Measurements from ENCODE around the gene ZBTB44.

Gene ZBTB44

GRCh38 chr11:130308059-130308458 is 6.7 kb downstream of the ZBTB44 start:
- H4K20me1 ChIP-seq (ENCODE audit: insufficient read depth, low read length): peaks cover 66% of the 10 kb centered on the region
- no peak overlapping the region for H3K9ac ChIP-seq (ENCODE audit: low read depth, low read length)
- peaks cover 34% of the 10 kb centered on the region for H3K36me3 ChIP-seq (ENCODE audit: insufficient read depth, low read length)
- DNase-seq (no peak), ATAC-seq (ENCODE audit: insufficient read depth, low read depth) (no peak)
- H3K27ac ChIP-seq (ENCODE audit: low read length): no peak overlapping the region
- H3K4me3 ChIP-seq (ENCODE audit: low read depth in 1 of 2, low read length in 2 of 2): no peak overlapping the region
- H2AFZ ChIP-seq (ENCODE audit: low read depth, low read length): no peak overlapping the region
- no peak overlapping the region for H3K4me2 ChIP-seq (ENCODE audit: insufficient read depth, low read length)
- no peaks in the 10 kb centered on the region for H3K27me3 ChIP-seq (ENCODE audit: insufficient read depth, low read length, poor library complexity)
- TF ChIP-seq, protein P1, sequence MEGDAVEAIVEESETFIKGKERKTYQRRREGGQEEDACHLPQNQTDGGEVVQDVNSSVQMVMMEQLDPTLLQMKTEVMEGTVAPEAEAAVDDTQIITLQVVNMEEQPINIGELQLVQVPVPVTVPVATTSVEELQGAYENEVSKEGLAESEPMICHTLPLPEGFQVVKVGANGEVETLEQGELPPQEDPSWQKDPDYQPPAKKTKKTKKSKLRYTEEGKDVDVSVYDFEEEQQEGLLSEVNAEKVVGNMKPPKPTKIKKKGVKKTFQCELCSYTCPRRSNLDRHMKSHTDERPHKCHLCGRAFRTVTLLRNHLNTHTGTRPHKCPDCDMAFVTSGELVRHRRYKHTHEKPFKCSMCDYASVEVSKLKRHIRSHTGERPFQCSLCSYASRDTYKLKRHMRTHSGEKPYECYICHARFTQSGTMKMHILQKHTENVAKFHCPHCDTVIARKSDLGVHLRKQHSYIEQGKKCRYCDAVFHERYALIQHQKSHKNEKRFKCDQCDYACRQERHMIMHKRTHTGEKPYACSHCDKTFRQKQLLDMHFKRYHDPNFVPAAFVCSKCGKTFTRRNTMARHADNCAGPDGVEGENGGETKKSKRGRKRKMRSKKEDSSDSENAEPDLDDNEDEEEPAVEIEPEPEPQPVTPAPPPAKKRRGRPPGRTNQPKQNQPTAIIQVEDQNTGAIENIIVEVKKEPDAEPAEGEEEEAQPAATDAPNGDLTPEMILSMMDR (IDR thresholded peaks at IDR 0.05; ENCODE audit: borderline replicate concordance, extremely low read depth, low read length, poor library complexity, severe bottlenecking): no peak
- no peak for TF ChIP-seq EZH2 (IDR thresholded peaks at IDR 0.05; ENCODE audit: borderline replicate concordance, low read depth, low read length, severe bottlenecking)
- peaks cover 2% of the 10 kb centered on the region for H3K9me3 ChIP-seq (ENCODE audit: insufficient read depth, low read length, severe bottlenecking)
- H3K4me1 ChIP-seq (ENCODE audit: insufficient read depth, low read length): peaks cover 59% of the 10 kb centered on the region
- peaks cover 100% of the 10 kb centered on the region for H3K79me2 ChIP-seq (ENCODE audit: insufficient read depth, low read length)

DNA sequence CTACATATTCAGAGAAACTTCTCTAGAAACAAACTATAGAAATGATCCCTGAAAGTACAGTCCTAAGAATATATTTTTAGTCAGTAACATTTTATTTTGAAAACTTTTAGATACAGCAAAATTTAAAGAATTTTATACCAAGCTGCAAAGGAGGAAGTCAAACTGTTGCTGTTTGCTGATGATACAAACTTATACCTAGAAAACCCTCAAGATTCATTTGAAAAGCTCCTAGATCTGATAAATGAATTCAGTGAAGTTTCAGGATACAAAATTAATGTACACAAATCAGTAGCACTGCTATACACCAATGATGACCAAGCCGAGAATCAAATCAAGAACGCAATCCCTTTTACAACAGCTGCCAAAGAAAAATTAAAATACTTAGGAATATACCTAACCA is 10.1 kb downstream of the ZBTB44 start:
- ATAC-seq (ENCODE audit: insufficient read depth, low read depth) (no peak), DNase-seq (no peak)
- Histone ChIP-seq H3K36me3 (ENCODE audit: insufficient read depth, low read length) (peaks cover 29% of the 10 kb centered on the region), H3K9ac (ENCODE audit: low read depth, low read length) (no peak overlapping the region), H3K4me1 (ENCODE audit: insufficient read depth, low read length) (peaks cover 34% of the 10 kb centered on the region), H4K20me1 (ENCODE audit: insufficient read depth, low read length) (peaks cover 66% of the 10 kb centered on the region), H3K27me3 (ENCODE audit: insufficient read depth, low read length, poor library complexity) (no peaks in the 10 kb centered on the region), H3K79me2 (ENCODE audit: insufficient read depth, low read length) (peaks cover 100% of the 10 kb centered on the region), H3K4me2 (ENCODE audit: insufficient read depth, low read length) (0 out of 2 replicates have a peak overlapping the region, but pooled peaks have one; percentile 35), H2AFZ (ENCODE audit: low read depth, low read length) (no peak overlapping the region), H3K27ac (ENCODE audit: low read length) (no peak overlapping the region), H3K4me3 (ENCODE audit: low read depth in 1 of 2, low read length in 2 of 2) (no peak overlapping the region), H3K9me3 (ENCODE audit: insufficient read depth, low read length, severe bottlenecking) (peaks cover 2% of the 10 kb centered on the region)
- TF ChIP-seq EZH2 (IDR thresholded peaks at IDR 0.05; ENCODE audit: borderline replicate concordance, low read depth, low read length, severe bottlenecking): no peak
- TF ChIP-seq, protein P1 (IDR thresholded peaks at IDR 0.05; ENCODE audit: borderline replicate concordance, extremely low read depth, low read length, poor library complexity, severe bottlenecking): no peak

GRCh38 chr11:130301002-130301401 is 13.7 kb downstream of the ZBTB44 start:
- peaks cover 64% of the 10 kb centered on the region for H4K20me1 ChIP-seq (ENCODE audit: insufficient read depth, low read length)
- no peak overlapping the region for H3K27ac ChIP-seq (ENCODE audit: low read length)
- DNase-seq (no peak), ATAC-seq (ENCODE audit: insufficient read depth, low read depth) (no peak)
- H3K4me2 ChIP-seq (ENCODE audit: insufficient read depth, low read length): no peak overlapping the region
- H3K4me3 ChIP-seq (ENCODE audit: low read depth in 1 of 2, low read length in 2 of 2): no peak overlapping the region
- peaks cover 16% of the 10 kb centered on the region for H3K36me3 ChIP-seq (ENCODE audit: insufficient read depth, low read length)
- peaks cover 100% of the 10 kb centered on the region for H3K79me2 ChIP-seq (ENCODE audit: insufficient read depth, low read length)
- no peaks in the 10 kb centered on the region for H3K27me3 ChIP-seq (ENCODE audit: insufficient read depth, low read length, poor library complexity)
- TF ChIP-seq, protein P1 (IDR thresholded peaks at IDR 0.05; ENCODE audit: borderline replicate concordance, extremely low read depth, low read length, poor library complexity, severe bottlenecking): no peak
- TF ChIP-seq EZH2 (IDR thresholded peaks at IDR 0.05; ENCODE audit: borderline replicate concordance, low read depth, low read length, severe bottlenecking): no peak
- H3K4me1 ChIP-seq (ENCODE audit: insufficient read depth, low read length): peaks cover 18% of the 10 kb centered on the region
- H3K9me3 ChIP-seq (ENCODE audit: insufficient read depth, low read length, severe bottlenecking): no peaks in the 10 kb centered on the region
- no peak overlapping the region for H2AFZ ChIP-seq (ENCODE audit: low read depth, low read length)
- H3K9ac ChIP-seq (ENCODE audit: low read depth, low read length): no peak overlapping the region

- Histone ChIP-seq H3K36me3 (ENCODE audit: insufficient read depth, low read length) (peaks cover 16% of the 10 kb centered on the region), H3K4me3 (ENCODE audit: low read depth in 1 of 2, low read length in 2 of 2) (no peak overlapping the region), H3K27me3 (ENCODE audit: insufficient read depth, low read length, poor library complexity) (no peaks in the 10 kb centered on the region), H3K27ac (ENCODE audit: low read length) (no peak overlapping the region), H3K9ac (ENCODE audit: low read depth, low read length) (no peak overlapping the region), H3K4me1 (ENCODE audit: insufficient read depth, low read length) (peaks cover 13% of the 10 kb centered on the region), H3K79me2 (ENCODE audit: insufficient read depth, low read length) (peaks cover 100% of the 10 kb centered on the region), H3K4me2 (ENCODE audit: insufficient read depth, low read length) (no peak overlapping the region), H4K20me1 (ENCODE audit: insufficient read depth, low read length) (peaks cover 67% of the 10 kb centered on the region), H2AFZ (ENCODE audit: low read depth, low read length) (no peak overlapping the region), H3K9me3 (ENCODE audit: insufficient read depth, low read length, severe bottlenecking) (no peaks in the 10 kb centered on the region)
- no peak for ATAC-seq (ENCODE audit: insufficient read depth, low read depth)
- DNase-seq: no peak
- TF ChIP-seq EZH2 (IDR thresholded peaks at IDR 0.05; ENCODE audit: borderline replicate concordance, low read depth, low read length, severe bottlenecking): no peak
- TF ChIP-seq, protein P1 (IDR thresholded peaks at IDR 0.05; ENCODE audit: borderline replicate concordance, extremely low read depth, low read length, poor library complexity, severe bottlenecking): no peak
Observed at GRCh38 chr11:130300567-130300966, 14.2 kb downstream of the ZBTB44 start.

All from DND-41 (cell line).